Activated CD8-positive, alpha-beta T cell treated with anti-CD3 and anti-CD28 coated beads for 36 hours (primary cell): ENCODE data around the gene AGBL1. TPM values are rescaled to one million over a fixed set of nuclear protein-coding genes. Genes with fewer than 3 reads are reported as not detected.

Source experiments
- ATAC-seq: fragments of 200-7000 bp; cut with Tn5 transposase; one replicate; pipeline ENCODE4 v1.10.0; 2021; ENCODE audit warnings: mild to moderate bottlenecking, moderate library complexity
- CTCF ChIA-PET: fragments of 350-600 bp; sonication (Branson Sonifier 250); formaldehyde crosslinking; loops from one replicate; lab custom pipeline; 2021; ENCODE audit warnings: antibody characterized with exemption; lab: Charles Lee
- POLR2A ChIA-PET: fragments of 350-600 bp; sonication (Branson Sonifier 250); formaldehyde crosslinking; loops from one replicate; lab custom pipeline; 2021; ENCODE audit warnings: antibody characterized with exemption; lab: Charles Lee
- DNase-seq: peaks from one replicate; pipeline ENCODE4 v3.0.0-alpha.2; 2020
- H3K27ac Mint-ChIP-seq: one replicate; pipeline ENCODE4 v1.8.0; 2021; ENCODE audit warnings: mild to moderate bottlenecking, mixed read lengths
- H3K27me3 Mint-ChIP-seq: one replicate; pipeline ENCODE4 v1.8.0; 2021; ENCODE audit warnings: mixed read lengths
- H3K36me3 Mint-ChIP-seq: one replicate; pipeline ENCODE4 v1.8.0; 2021; ENCODE audit warnings: low read depth, mixed read lengths
- H3K4me1 Mint-ChIP-seq: one replicate; pipeline ENCODE4 v1.8.0; 2021; ENCODE audit warnings: low read depth, mixed read lengths
- H3K4me3 Mint-ChIP-seq: one replicate; pipeline ENCODE4 v1.8.0; 2021; ENCODE audit warnings: mild to moderate bottlenecking, moderate library complexity, mixed read lengths
- H3K9me3 Mint-ChIP-seq: one replicate; pipeline ENCODE4 v1.8.0; 2021; ENCODE audit warnings: mixed read lengths
- intact Hi-C: fragments of 100-400 bp; cut with micrococcal nuclease; formaldehyde crosslinking; loops from one replicate; pipeline ENCODE4 v1.10.0; 2022
- total RNA-seq, 2 experiments: library from RNA; stranded (reverse); gene quantifications; one replicate each; pipeline ENCODE4 v1.2.3, GENCODE V29; 2021
- TF ChIP-seq, protein P1 (sequence below): fragments of 200-600 bp; IDR thresholded peaks from one replicate; pipeline ENCODE4 v1.8.0; 2022; ENCODE audit warnings: antibody characterized with exemption, mild to moderate bottlenecking

AGBL1 gene
- total RNA-seq, 2 experiments from 2014 or later, result not detected

- H3K36me3 Mint-ChIP-seq, result no peaks in the 10 kb centered on the region
- peaks cover 3% of the 10 kb centered on the region for H3K9me3 Mint-ChIP-seq
- peaks cover 44% of the 10 kb centered on the region for H3K4me1 Mint-ChIP-seq
- intact Hi-C loops, result no loop called here
- ChIA-PET CTCF (interaction anchor here (0.7 to 1.4 kb wide), 2 partner anchors 24 to 25 kb away, joined by 4 read pairs; no protein-coding TSS in a partner anchor), POLR2A (interaction anchor here (0.7 kb wide), 1 partner anchor 14 kb away, joined by 3 read pairs; no protein-coding TSS in a partner anchor)
- H3K4me3 Mint-ChIP-seq, result no peak overlapping the region
- H3K27ac Mint-ChIP-seq, result no peak overlapping the region
- ATAC-seq, result peak; percentile 72
- H3K27me3 Mint-ChIP-seq, result no peaks in the 10 kb centered on the region
- TF ChIP-seq, protein P1, sequence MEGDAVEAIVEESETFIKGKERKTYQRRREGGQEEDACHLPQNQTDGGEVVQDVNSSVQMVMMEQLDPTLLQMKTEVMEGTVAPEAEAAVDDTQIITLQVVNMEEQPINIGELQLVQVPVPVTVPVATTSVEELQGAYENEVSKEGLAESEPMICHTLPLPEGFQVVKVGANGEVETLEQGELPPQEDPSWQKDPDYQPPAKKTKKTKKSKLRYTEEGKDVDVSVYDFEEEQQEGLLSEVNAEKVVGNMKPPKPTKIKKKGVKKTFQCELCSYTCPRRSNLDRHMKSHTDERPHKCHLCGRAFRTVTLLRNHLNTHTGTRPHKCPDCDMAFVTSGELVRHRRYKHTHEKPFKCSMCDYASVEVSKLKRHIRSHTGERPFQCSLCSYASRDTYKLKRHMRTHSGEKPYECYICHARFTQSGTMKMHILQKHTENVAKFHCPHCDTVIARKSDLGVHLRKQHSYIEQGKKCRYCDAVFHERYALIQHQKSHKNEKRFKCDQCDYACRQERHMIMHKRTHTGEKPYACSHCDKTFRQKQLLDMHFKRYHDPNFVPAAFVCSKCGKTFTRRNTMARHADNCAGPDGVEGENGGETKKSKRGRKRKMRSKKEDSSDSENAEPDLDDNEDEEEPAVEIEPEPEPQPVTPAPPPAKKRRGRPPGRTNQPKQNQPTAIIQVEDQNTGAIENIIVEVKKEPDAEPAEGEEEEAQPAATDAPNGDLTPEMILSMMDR, result no peak
- DNase-seq, result no peak
Measured at GRCh38 chr15:86649277-86649676, 569.6 kb downstream of the AGBL1 start.

GRCh38 chr15:86650094-86650493 lies 570.4 kb downstream of the AGBL1 start:
- peaks cover 3% of the 10 kb centered on the region for H3K9me3 Mint-ChIP-seq
- ATAC-seq (peak; percentile 25), DNase-seq (peak; percentile 37)
- intact Hi-C loops, result no loop called here
- TF ChIP-seq, protein P1, result no peak
- no peaks in the 10 kb centered on the region for H3K36me3 Mint-ChIP-seq
- peak overlapping the region; percentile 62 for H3K27ac Mint-ChIP-seq
- CTCF ChIA-PET, result interaction anchor here (0.8 to 1.4 kb wide), 3 partner anchors 25 to 809 kb away, joined by 3 to 4 read pairs (median 3); no protein-coding TSS in a partner anchor
- POLR2A ChIA-PET, result no interaction called here
- peak overlapping the region; percentile 5 for H3K4me3 Mint-ChIP-seq
- peaks cover 52% of the 10 kb centered on the region for H3K4me1 Mint-ChIP-seq
- no peaks in the 10 kb centered on the region for H3K27me3 Mint-ChIP-seq

DNA sequence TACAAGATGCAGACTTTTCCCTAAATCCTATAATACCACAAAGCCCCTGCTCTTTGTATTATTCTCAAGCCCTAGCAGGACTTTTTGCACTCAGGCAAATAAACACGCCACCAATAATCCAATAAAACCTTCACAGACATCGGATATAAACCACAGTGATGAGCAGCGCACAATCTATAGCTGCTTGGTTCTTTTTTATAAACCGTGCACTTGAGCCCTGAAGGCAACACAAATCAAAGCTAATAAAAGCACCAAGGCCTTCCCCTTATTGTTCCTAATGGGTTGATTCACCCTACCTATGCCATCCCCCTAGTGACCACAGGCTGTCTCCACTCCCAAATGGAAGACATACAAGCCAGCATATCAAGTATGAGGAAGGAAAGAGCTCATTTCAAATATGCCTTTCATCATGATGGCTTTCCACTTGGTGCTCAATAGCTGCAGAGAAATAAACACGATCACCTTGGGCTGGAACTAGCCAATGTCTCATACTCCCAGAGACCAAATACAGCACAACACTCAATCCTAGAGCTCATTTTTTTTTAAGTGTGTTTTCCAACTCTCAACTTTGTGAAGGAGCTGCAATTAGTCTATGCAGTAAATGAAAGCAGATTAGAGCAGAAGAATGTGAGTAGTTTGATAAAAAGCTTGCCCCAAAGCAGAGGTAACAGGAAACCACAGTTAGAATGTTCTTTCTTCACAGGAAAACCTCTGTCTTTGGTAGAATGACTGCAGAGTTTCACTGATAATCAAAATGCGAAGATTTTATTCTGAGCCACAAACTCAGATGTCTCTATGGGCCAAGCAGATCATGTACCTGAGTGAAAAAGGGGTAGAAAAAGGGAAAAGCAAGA lies 573.9 kb downstream of the AGBL1 start:
- Mint-ChIP-seq H3K27ac (peak overlapping the region; percentile 86), H3K4me3 (peak overlapping the region; percentile 11), H3K9me3 (peaks cover 3% of the 10 kb centered on the region), H3K36me3 (no peaks in the 10 kb centered on the region), H3K4me1 (peaks cover 68% of the 10 kb centered on the region), H3K27me3 (no peaks in the 10 kb centered on the region)
- ATAC-seq (peak; percentile 63), DNase-seq (no peak)
- TF ChIP-seq, protein P1, result no peak
- ChIA-PET CTCF (interaction anchor here (0.9 to 2.1 kb wide), 4 partner anchors 28 to 90 kb away, joined by 3 to 7 read pairs (median 3); no protein-coding TSS in a partner anchor), POLR2A (interaction anchor here (0.6 kb wide), 1 partner anchor 410 kb away, joined by 3 read pairs; no protein-coding TSS in a partner anchor)
- intact Hi-C loops, result no loop called here

DNA sequence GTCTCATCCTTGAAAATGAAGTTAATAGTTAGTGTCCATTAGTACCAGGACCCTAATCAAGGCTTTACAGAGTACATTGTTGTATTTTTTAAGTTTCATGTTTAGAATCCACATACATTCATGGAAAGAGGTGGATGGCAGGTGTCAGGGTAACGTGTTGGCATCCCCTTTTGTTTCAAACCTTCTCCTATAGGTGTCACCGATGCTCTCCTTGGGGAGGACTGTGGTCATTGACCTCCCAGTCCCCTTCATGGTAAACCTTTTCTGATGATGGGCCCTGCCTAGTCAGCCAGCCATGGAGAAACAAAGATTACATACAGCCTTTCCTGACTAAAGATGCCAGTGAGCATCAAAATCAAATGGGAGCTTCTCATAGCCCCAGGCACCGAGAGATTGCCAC lies 574.8 kb downstream of the AGBL1 start:
- peaks cover 68% of the 10 kb centered on the region for H3K4me1 Mint-ChIP-seq
- POLR2A ChIA-PET, result no interaction called here
- H3K27me3 Mint-ChIP-seq, result no peaks in the 10 kb centered on the region
- no peak overlapping the region for H3K27ac Mint-ChIP-seq
- intact Hi-C loops, result no loop called here
- no peaks in the 10 kb centered on the region for H3K36me3 Mint-ChIP-seq
- no peak overlapping the region for H3K4me3 Mint-ChIP-seq
- no peak for DNase-seq
- TF ChIP-seq, protein P1, result no peak
- CTCF ChIA-PET, result interaction anchor here (0.9 to 2.1 kb wide), 2 partner anchors 28 to 30 kb away, joined by 3 to 7 read pairs; no protein-coding TSS in a partner anchor
- ATAC-seq, result no peak
- H3K9me3 Mint-ChIP-seq, result peaks cover 3% of the 10 kb centered on the region

DNA sequence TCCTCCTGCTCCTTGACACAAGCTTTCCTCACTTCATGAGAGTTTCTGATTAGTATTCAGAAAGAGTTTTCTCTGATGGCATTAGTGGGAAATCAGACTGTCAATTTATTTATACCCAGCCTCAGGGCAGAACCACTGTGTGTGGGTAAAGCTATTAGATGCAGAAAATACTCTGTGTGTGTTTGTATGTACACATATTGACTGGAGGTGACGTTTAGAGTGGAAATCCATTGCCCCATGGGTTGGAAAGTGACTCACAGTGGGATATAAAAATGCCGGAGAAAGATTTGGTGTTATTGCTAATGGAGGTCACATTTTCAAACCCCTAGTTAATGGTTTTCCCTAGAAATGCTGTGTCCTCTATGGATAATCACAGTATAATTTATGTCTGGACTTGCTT lies 577.6 kb downstream of the AGBL1 start:
- intact Hi-C loops, result no loop called here
- TF ChIP-seq, protein P1, result no peak
- Mint-ChIP-seq H3K27ac (no peak overlapping the region), H3K4me3 (no peak overlapping the region), H3K36me3 (no peaks in the 10 kb centered on the region), H3K27me3 (no peaks in the 10 kb centered on the region), H3K4me1 (peaks cover 44% of the 10 kb centered on the region), H3K9me3 (no peaks in the 10 kb centered on the region)
- ATAC-seq, result no peak
- ChIA-PET CTCF (no interaction called here), POLR2A (interaction anchor here (0.7 kb wide), 1 partner anchor 33 kb away, joined by 3 read pairs; no protein-coding TSS in a partner anchor)
- no peak for DNase-seq
